HepG2 (cell line): ENCODE measurements around the gene NINJ2. TPM values are rescaled to one million over a fixed set of nuclear protein-coding genes. Genes with fewer than 3 reads are reported as not detected.

Experiments used
- ATAC-seq: fragments of 200-7000 bp; cut with Tn5 transposase; 3 replicates; pipeline ENCODE4 v1.9.1; 2020; ENCODE audit warnings: mild to moderate bottlenecking, moderate library complexity
- BruUV-seq: library from RNA; stranded (reverse); fragments of 400-500 nt; replicated peaks from 2 replicates; lab custom pipeline; 2021; lab: Mats Ljungman, UMichigan
- CTCF ChIA-PET: fragments of 300-600 bp; formaldehyde crosslinking; extraction: SDS; loops from one replicate; lab custom pipeline; 2021; ENCODE audit warnings: low total read pairs, inconsistent platforms, low intra/inter-chr PET ratio; lab: Yijun Ruan, JAX
- POLR2A ChIA-PET: fragments of 350-600 bp; sonication (Branson Sonifier 250); formaldehyde crosslinking; loops from one replicate; lab custom pipeline; 2020; ENCODE audit warnings: antibody characterized with exemption, inconsistent platforms; lab: Yijun Ruan, JAX
- DNase-seq: peaks from one replicate; pipeline ENCODE4 v3.0.0-alpha.2; 2015; ENCODE audit warnings: low spot score
- FAIRE-seq: peaks from 3 replicates; lab custom pipeline; 2011; peaks lifted over from hg19 to GRCh38; lab: Jason Lieb, UNC
- H2AFZ ChIP-seq: one replicate; pipeline ENCODE4 v1.6.1; 2011; ENCODE audit warnings: low read length, inconsistent platforms
- H3K27ac ChIP-seq: fragments of 300-600 bp; 3 replicates; pipeline ENCODE4 v1.8.0; 2011; ENCODE audit warnings: mixed run types, mild to moderate bottlenecking, mixed read lengths, low read length, inconsistent platforms; ENCODE audit not compliant: insufficient read depth; ENCODE audit errors: extremely low read length
- H3K27me3 ChIP-seq, 2 experiments: fragments of 200-600 bp in 1 of 2; 2 replicates in 1 of 2; 3 replicates in 1 of 2; pipeline versions ENCODE4 v1.6.0 to v1.8.0; 2011; ENCODE audit warnings: low read length in 2 of 2, mild to moderate bottlenecking in 2 of 2, moderate library complexity in 2 of 2, inconsistent platforms in 1 of 2; ENCODE audit not compliant: insufficient read depth in 2 of 2, control insufficient read depth in 1 of 2
- H3K36me3 ChIP-seq, 2 experiments: fragments of 200-600 bp in 1 of 2; replicated peaks in 1 of 2; 2 replicates in 1 of 2; 3 replicates in 1 of 2; pipeline versions ENCODE4 v1.5.1 to v1.8.0; 2011; ENCODE audit warnings: low read length in 2 of 2, inconsistent platforms in 1 of 2; ENCODE audit not compliant: insufficient read depth in 2 of 2, control insufficient read depth in 1 of 2
- H3K4me1 ChIP-seq: 2 replicates; pipeline ENCODE4 v1.5.1; 2012; ENCODE audit warnings: low read length, inconsistent platforms; ENCODE audit not compliant: insufficient read depth
- H3K4me2 ChIP-seq: 2 replicates; pipeline ENCODE4 v1.6.0; 2011; ENCODE audit warnings: low read depth, low read length, inconsistent platforms
- H3K4me3 ChIP-seq, 3 experiments: fragments of 200-600 bp in 1 of 3; sonication (generic), shearing (Covaris generic) in 1 of 3; replicated peaks in 1 of 3; 2 replicates each; pipeline ENCODE4 v1.5.1; 2011 to 2016; ENCODE audit warnings: low read length in 3 of 3, inconsistent platforms in 2 of 3, low read depth in 2 of 3, mild to moderate bottlenecking in 2 of 3, control low read depth in 1 of 3, mixed read lengths in 1 of 3; ENCODE audit not compliant: insufficient read depth in 1 of 3
- H3K79me2 ChIP-seq: one replicate; pipeline ENCODE4 v1.6.1; 2011; ENCODE audit warnings: low read length, inconsistent platforms; ENCODE audit not compliant: insufficient read depth
- H3K9ac ChIP-seq: 2 replicates; pipeline ENCODE4 v1.6.0; 2011; ENCODE audit warnings: mild to moderate bottlenecking, low read depth, low read length, inconsistent platforms; ENCODE audit not compliant: insufficient read depth
- H3K9me3 ChIP-seq: 2 replicates; pipeline ENCODE4 v1.5.1; 2012; ENCODE audit warnings: mild to moderate bottlenecking, low read length
- H4K20me1 ChIP-seq: 2 replicates; pipeline ENCODE4 v1.6.0; 2011; ENCODE audit warnings: inconsistent platforms, mild to moderate bottlenecking, low read length, moderate library complexity; ENCODE audit not compliant: insufficient read depth
- CBX5 ChIP-seq: sonication (generic); formaldehyde crosslinking; IDR thresholded peaks from 2 replicates; pipeline ENCODE4 v1.4.0; 2020; ENCODE audit warnings: missing genetic modification reagents, borderline replicate concordance
- KDM3A ChIP-seq: IDR thresholded peaks from 2 replicates; pipeline ENCODE4 v1.6.1; 2018; ENCODE audit warnings: low read depth, missing compliant biosample characterization
- RAD51 ChIP-seq: fragments of 450-650 bp; IDR thresholded peaks from 2 replicates; pipeline ENCODE4 v1.6.1; 2016; ENCODE audit warnings: borderline replicate concordance
- SRSF9 ChIP-seq: fragments of 200-400 bp; formaldehyde crosslinking; IDR thresholded peaks from 2 replicates; pipeline ENCODE4 v1.6.1; 2018; ENCODE audit warnings: borderline replicate concordance, mild to moderate bottlenecking, low read depth, low read length; ENCODE audit not compliant: insufficient read depth, poor library complexity, severe bottlenecking
- YY1 ChIP-seq: IDR thresholded peaks from 2 replicates; pipeline ENCODE4 v1.6.1; 2011; ENCODE audit warnings: low read length, low read depth, moderate library complexity, mild to moderate bottlenecking; ENCODE audit not compliant: insufficient read depth, insufficient replicate concordance
- ZNF629 ChIP-seq: sonication (generic); formaldehyde crosslinking; conservative IDR thresholded peaks from 2 replicates; pipeline ENCODE4 v1.5.0; 2020; ENCODE audit warnings: missing genetic modification reagents
- ZSCAN5A ChIP-seq: sonication (generic); formaldehyde crosslinking; IDR thresholded peaks from 2 replicates; pipeline ENCODE4 v1.8.0; 2022; ENCODE audit warnings: mild to moderate bottlenecking, missing genetic modification reagents, borderline replicate concordance
- WGBS: methylation state at CpG from one replicate; pipeline ENCODE4 v1.1.6; 2017; ENCODE audit warnings: low lambda C conversion rate; 5-methylcytosine and 5-hydroxymethylcytosine counted together
- in situ Hi-C: cut with HindIII; loops from 2 replicates; pipeline ENCODE4 v1.10.0; 2017; ENCODE audit warnings: low pct_unique_long_range_greater_than_20kb; ENCODE audit not compliant: extremely low pct_ligation_motif_present
- intact Hi-C: fragments of 100-400 bp; cut with micrococcal nuclease; formaldehyde crosslinking; loops from one replicate; pipeline ENCODE4 v1.10.0; 2022; ENCODE audit not compliant: unreplicated experiment
- polyA plus RNA-seq, 8 experiments: library from polyadenylated mRNA; depleted of rRNA in 3 of 8; stranded (reverse) in 7 of 8; unstranded in 1 of 8; fragments of >200 nt; fragmentation: Illumina TruSeq in 4 of 8; extraction: Trizol in 4 of 8; gene quantifications; 2 replicates each; pipeline versions ENCODE4 v1.2.1 to v1.2.3, GENCODE V29; 2011 to 2016; ENCODE audit warnings: low read depth in 4 of 8, missing spikeins in 1 of 8, mixed read lengths in 1 of 8; ENCODE audit not compliant: insufficient read depth in 1 of 8
- total RNA-seq, 5 experiments: library from RNA; depleted of rRNA; stranded (reverse); fragments of >200 nt; fragmentation: Illumina TruSeq; extraction: Trizol; gene quantifications; 2 replicates each; pipeline ENCODE4 v1.2.3, GENCODE V29; 2016; ENCODE audit warnings: low read depth in 1 of 5

Gene NINJ2
- total and polyA plus RNA-seq, 2 of the 13 experiments (the other 11 are each of a cell fraction or from before 2014, with no cell fraction given) = 0.62 to 3.8 TPM

- no peak for TF ChIP-seq ZSCAN5A (CRISPR knock-in tag)
Measured at GRCh38 chr12:553216-554000, 109.8 kb downstream of the NINJ2 start (continued).

GRCh38 chr12:552466-552865 is 110.8 kb downstream of the NINJ2 start:
- Histone ChIP-seq H3K27ac (no peak overlapping the region), H3K27me3 (no peaks in the 10 kb centered on the region), H3K79me2 (no peaks in the 10 kb centered on the region), H3K9me3 (no peaks in the 10 kb centered on the region), H3K4me2 (no peak overlapping the region), H3K4me3 (no peak overlapping the region), H3K4me1 (peaks cover 14% of the 10 kb centered on the region), H3K36me3 (no peaks in the 10 kb centered on the region), H4K20me1 (no peaks in the 10 kb centered on the region), H2AFZ (no peak overlapping the region), H3K9ac (no peak overlapping the region)
- CTCF ChIA-PET = no interaction called here
- in situ Hi-C loops = loop anchor here (25.0 kb wide), 2 partner anchors 535 to 1035 kb away; partner anchors contain the start of gene FBXL14
- TF ChIP-seq ZNF629 (CRISPR knock-in tag) (no peak), CBX5 (CRISPR knock-in tag) (no peak), RAD51 (peak; percentile 48; the same call in 1 of the 2 replicates), KDM3A (CRISPR knock-in tag) (no peak), YY1 (no peak), SRSF9 (no peak)
- intact Hi-C loops = no loop called here
- ATAC-seq (no peak), FAIRE-seq (no peak), DNase-seq (no peak)
- 67% methylated on average over 3 of the region's 6 CpGs for WGBS
- no TSS peak for BruUV-seq
- POLR2A ChIA-PET = no interaction called here
